ENCODE results near the gene PIK3AP1.

The PIK3AP1 gene

GRCh38 chr10:96720422-96721206 is at the start of gene PIK3AP1:
PIK3AP1 (minus strand) TSS chr10:96720514; CDS start chr10:96720394, 120 bp downstream.
- Histone ChIP-seq H4K20me1 (ENCODE audit: insufficient read depth, low read length) (no peaks in the 10 kb centered on the region), H3K27ac (ENCODE audit: low read length) (peak within 1 kb of the TSS; percentile 37; the same call in 1 of the 2 replicates), H3K79me2 (ENCODE audit: low read length) (no peaks in the 10 kb centered on the region), H3K27me3 (replicated peaks; ENCODE audit: insufficient read depth, low read length) (no peaks in the 10 kb centered on the region), H3K4me3 (ENCODE audit: low read length) (peak within 1 kb of the TSS; percentile 83), H2AFZ (ENCODE audit: low read length) (peak within 1 kb of the TSS; percentile 94), H3K36me3 (replicated peaks; ENCODE audit: insufficient read depth, low read length) (no peaks in the 10 kb centered on the region), H3K9me2 (replicated peaks; ENCODE audit: insufficient read depth, low read length) (no peaks in the 10 kb centered on the region), H3K4me2 (ENCODE audit: low read depth, low read length) (peak within 1 kb of the TSS; percentile 98), H3F3A (ENCODE audit: insufficient read depth, low read length) (peaks cover 8% of the 10 kb centered on the region; the same call in 1 of the 2 replicates), H3K9ac (ENCODE audit: low read length) (peak within 1 kb of the TSS; percentile 57), H3K4me1 (ENCODE audit: low read length) (peaks cover 8% of the 10 kb centered on the region), H3K9me3 (replicated peaks; ENCODE audit: insufficient read depth, low read length) (no peaks in the 10 kb centered on the region)
- TF ChIP-seq, protein P1, sequence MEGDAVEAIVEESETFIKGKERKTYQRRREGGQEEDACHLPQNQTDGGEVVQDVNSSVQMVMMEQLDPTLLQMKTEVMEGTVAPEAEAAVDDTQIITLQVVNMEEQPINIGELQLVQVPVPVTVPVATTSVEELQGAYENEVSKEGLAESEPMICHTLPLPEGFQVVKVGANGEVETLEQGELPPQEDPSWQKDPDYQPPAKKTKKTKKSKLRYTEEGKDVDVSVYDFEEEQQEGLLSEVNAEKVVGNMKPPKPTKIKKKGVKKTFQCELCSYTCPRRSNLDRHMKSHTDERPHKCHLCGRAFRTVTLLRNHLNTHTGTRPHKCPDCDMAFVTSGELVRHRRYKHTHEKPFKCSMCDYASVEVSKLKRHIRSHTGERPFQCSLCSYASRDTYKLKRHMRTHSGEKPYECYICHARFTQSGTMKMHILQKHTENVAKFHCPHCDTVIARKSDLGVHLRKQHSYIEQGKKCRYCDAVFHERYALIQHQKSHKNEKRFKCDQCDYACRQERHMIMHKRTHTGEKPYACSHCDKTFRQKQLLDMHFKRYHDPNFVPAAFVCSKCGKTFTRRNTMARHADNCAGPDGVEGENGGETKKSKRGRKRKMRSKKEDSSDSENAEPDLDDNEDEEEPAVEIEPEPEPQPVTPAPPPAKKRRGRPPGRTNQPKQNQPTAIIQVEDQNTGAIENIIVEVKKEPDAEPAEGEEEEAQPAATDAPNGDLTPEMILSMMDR (IDR thresholded peaks at IDR 0.05; ENCODE audit: low read length): no peak; the same call in 1 of the 2 replicates
- TF ChIP-seq EZH2 (optimal IDR thresholded peaks at IDR 0.05; ENCODE audit: low read depth, low read length): no peak
- peak; percentile 83 for DNase-seq

DNA sequence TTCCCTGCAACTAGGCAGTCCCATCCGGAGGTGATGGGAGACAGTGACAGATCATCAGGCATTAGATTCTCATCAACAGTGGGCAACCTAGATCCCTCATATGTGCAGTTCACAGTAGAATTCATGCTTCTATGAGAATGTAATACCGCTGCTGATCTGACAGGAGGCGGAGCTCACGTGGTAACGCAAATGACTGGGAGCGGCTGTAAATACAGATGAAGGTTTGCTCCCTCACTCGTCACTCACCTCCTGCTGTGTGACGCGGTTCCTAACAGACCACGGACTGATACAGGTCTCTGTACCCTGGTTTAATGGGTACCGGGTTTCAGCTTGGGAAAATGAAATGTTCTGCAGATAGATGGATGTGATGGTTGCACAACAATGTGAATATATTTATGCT is 47.8 kb upstream of the PIK3AP1 start:
- Histone ChIP-seq H3K9me3 (replicated peaks; ENCODE audit: insufficient read depth, low read length) (no peaks in the 10 kb centered on the region), H2AFZ (ENCODE audit: low read length) (no peak overlapping the region), H3K9ac (ENCODE audit: low read length) (no peak overlapping the region), H4K20me1 (ENCODE audit: insufficient read depth, low read length) (no peaks in the 10 kb centered on the region), H3K9me2 (replicated peaks; ENCODE audit: insufficient read depth, low read length) (no peaks in the 10 kb centered on the region), H3K4me3 (ENCODE audit: low read length) (no peak overlapping the region), H3K27me3 (replicated peaks; ENCODE audit: insufficient read depth, low read length) (no peaks in the 10 kb centered on the region), H3K4me2 (ENCODE audit: low read depth, low read length) (no peak overlapping the region), H3K79me2 (ENCODE audit: low read length) (no peaks in the 10 kb centered on the region), H3K27ac (ENCODE audit: low read length) (no peak overlapping the region), H3F3A (ENCODE audit: insufficient read depth, low read length) (no peaks in the 10 kb centered on the region), H3K36me3 (replicated peaks; ENCODE audit: insufficient read depth, low read length) (no peaks in the 10 kb centered on the region), H3K4me1 (ENCODE audit: low read length) (no peaks in the 10 kb centered on the region)
- no peak for TF ChIP-seq EZH2 (optimal IDR thresholded peaks at IDR 0.05; ENCODE audit: low read depth, low read length)
- TF ChIP-seq, protein P1 (IDR thresholded peaks at IDR 0.05; ENCODE audit: low read length): no peak
- no peak for TF ChIP-seq EZH2phosphoT487 (IDR thresholded peaks at IDR 0.05; ENCODE audit: low read length)
- DNase-seq: no peak

GRCh38 chr10:96767611-96768010 is 47.3 kb upstream of the PIK3AP1 start:
- H3K4me1 ChIP-seq (ENCODE audit: low read length): no peaks in the 10 kb centered on the region
- H3F3A ChIP-seq (ENCODE audit: insufficient read depth, low read length): no peaks in the 10 kb centered on the region
- H4K20me1 ChIP-seq (ENCODE audit: insufficient read depth, low read length): no peaks in the 10 kb centered on the region
- no peaks in the 10 kb centered on the region for H3K36me3 ChIP-seq (replicated peaks; ENCODE audit: insufficient read depth, low read length)
- no peaks in the 10 kb centered on the region for H3K9me2 ChIP-seq (replicated peaks; ENCODE audit: insufficient read depth, low read length)
- TF ChIP-seq, protein P1 (IDR thresholded peaks at IDR 0.05; ENCODE audit: low read length): no peak
- no peak overlapping the region for H3K4me3 ChIP-seq (ENCODE audit: low read length)
- H2AFZ ChIP-seq (ENCODE audit: low read length): no peak overlapping the region
- no peak overlapping the region for H3K4me2 ChIP-seq (ENCODE audit: low read depth, low read length)
- no peaks in the 10 kb centered on the region for H3K9me3 ChIP-seq (replicated peaks; ENCODE audit: insufficient read depth, low read length)
- H3K27me3 ChIP-seq (replicated peaks; ENCODE audit: insufficient read depth, low read length): no peaks in the 10 kb centered on the region
- H3K27ac ChIP-seq (ENCODE audit: low read length): no peak overlapping the region
- H3K9ac ChIP-seq (ENCODE audit: low read length): no peak overlapping the region
- H3K79me2 ChIP-seq (ENCODE audit: low read length): no peaks in the 10 kb centered on the region
- DNase-seq: no peak
